ENCODE results near the gene SHISA6.

Gene SHISA6

DNA sequence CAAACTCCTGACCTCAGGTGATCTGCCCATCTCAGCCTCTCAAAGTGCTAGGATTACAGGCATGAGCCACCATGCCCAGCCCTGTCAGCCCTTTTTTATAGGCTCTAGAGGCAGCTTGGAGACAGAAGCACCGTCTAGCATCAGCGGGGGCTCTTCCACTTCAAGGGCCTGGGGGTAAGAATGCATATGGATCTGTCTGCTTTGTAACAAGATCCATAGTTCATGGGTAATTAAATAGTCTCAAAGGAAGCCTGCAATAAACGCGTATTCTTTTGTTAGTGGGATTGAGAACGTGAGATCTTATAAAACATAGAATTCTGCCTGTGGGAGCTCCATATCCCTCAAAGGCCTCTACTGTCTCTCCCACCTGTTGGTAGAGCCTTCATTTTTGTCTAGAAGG, 142.1 kb downstream of the SHISA6 start:
- no peaks in the 10 kb centered on the region for H3F3A ChIP-seq (ENCODE audit: insufficient read depth, low read length)

DNA sequence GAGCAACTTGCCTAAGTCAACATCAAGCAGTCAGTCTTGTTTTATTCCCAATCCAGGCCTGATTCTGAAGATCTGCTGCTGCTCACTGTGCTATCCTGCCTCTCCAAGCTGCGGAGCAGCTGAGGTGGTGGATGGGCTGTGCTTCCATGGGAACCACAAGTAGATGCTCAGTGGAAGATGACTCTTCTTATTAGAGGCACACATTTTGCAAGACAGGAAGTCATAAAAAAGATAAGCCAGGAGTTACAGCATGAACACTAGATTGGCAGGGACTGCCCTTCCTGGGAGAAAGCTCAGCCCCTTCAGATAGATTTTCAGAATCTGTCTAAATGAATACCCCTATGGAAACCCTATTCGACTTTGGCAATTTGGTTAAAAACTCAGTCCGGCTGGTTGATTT, 143.1 kb downstream of the SHISA6 start:
- H3K4me2 ChIP-seq (ENCODE audit: low read length) = no peak overlapping the region
- no peak for TF ChIP-seq EZH2 (IDR thresholded peaks at IDR 0.05; ENCODE audit: borderline replicate concordance, low read length)
- no peak for TF ChIP-seq CTCF (IDR thresholded peaks at IDR 0.05; ENCODE audit: low read length)
- H3K27ac ChIP-seq (ENCODE audit: low read depth, low read length, poor library complexity, severe bottlenecking) = no peak overlapping the region
- no peaks in the 10 kb centered on the region for H4K20me1 ChIP-seq (ENCODE audit: insufficient read depth, low read length)
- H3K9me2 ChIP-seq (ENCODE audit: low read depth, low read length) = no peaks in the 10 kb centered on the region
- no peak overlapping the region for H2AFZ ChIP-seq (ENCODE audit: low read length)
- no peaks in the 10 kb centered on the region for H3K36me3 ChIP-seq (ENCODE audit: insufficient read depth, low read length)
- H3K79me2 ChIP-seq (ENCODE audit: insufficient read depth, low read length) = no peaks in the 10 kb centered on the region
- no peak overlapping the region for H3K9ac ChIP-seq (ENCODE audit: low read length)
- no peaks in the 10 kb centered on the region for H3F3A ChIP-seq (ENCODE audit: insufficient read depth, low read length)
- H3K4me3 ChIP-seq (ENCODE audit: low read depth, low read length, poor library complexity, severe bottlenecking) = no peak overlapping the region
- H3K4me1 ChIP-seq (ENCODE audit: insufficient read depth, low read length, severe bottlenecking) = no peaks in the 10 kb centered on the region
- H3K9me3 ChIP-seq (ENCODE audit: low read length) = no peaks in the 10 kb centered on the region
- no peaks in the 10 kb centered on the region for H3K27me3 ChIP-seq (ENCODE audit: insufficient read depth, low read length)

More for the DNA sequence above, 142.1 kb downstream of the SHISA6 start:
- no peaks in the 10 kb centered on the region for H3K9me3 ChIP-seq (ENCODE audit: low read length)
- no peaks in the 10 kb centered on the region for H4K20me1 ChIP-seq (ENCODE audit: insufficient read depth, low read length)
- no peak overlapping the region for H3K9ac ChIP-seq (ENCODE audit: low read length)
- TF ChIP-seq EZH2 (IDR thresholded peaks at IDR 0.05; ENCODE audit: borderline replicate concordance, low read length) (no peak), CTCF (IDR thresholded peaks at IDR 0.05; ENCODE audit: low read length) (no peak)
- no peak overlapping the region for H3K4me3 ChIP-seq (ENCODE audit: low read depth, low read length, poor library complexity, severe bottlenecking)
- no peak overlapping the region for H2AFZ ChIP-seq (ENCODE audit: low read length)
- H3K36me3 ChIP-seq (ENCODE audit: insufficient read depth, low read length) = no peaks in the 10 kb centered on the region
- H3K27ac ChIP-seq (ENCODE audit: low read depth, low read length, poor library complexity, severe bottlenecking) = no peak overlapping the region
- H3K9me2 ChIP-seq (ENCODE audit: low read depth, low read length) = no peaks in the 10 kb centered on the region
- H3K4me1 ChIP-seq (ENCODE audit: insufficient read depth, low read length, severe bottlenecking) = no peaks in the 10 kb centered on the region
- H3K4me2 ChIP-seq (ENCODE audit: low read length) = no peak overlapping the region
- no peaks in the 10 kb centered on the region for H3K27me3 ChIP-seq (ENCODE audit: insufficient read depth, low read length)
- H3K79me2 ChIP-seq (ENCODE audit: insufficient read depth, low read length) = no peaks in the 10 kb centered on the region

- Histone ChIP-seq H3K4me1 (ENCODE audit: insufficient read depth, low read length, severe bottlenecking) (no peaks in the 10 kb centered on the region), H3K9ac (ENCODE audit: low read length) (no peak overlapping the region), H3K27me3 (ENCODE audit: insufficient read depth, low read length) (no peaks in the 10 kb centered on the region), H3K4me3 (ENCODE audit: low read depth, low read length, poor library complexity, severe bottlenecking) (no peak overlapping the region), H2AFZ (ENCODE audit: low read length) (no peak overlapping the region), H3F3A (ENCODE audit: insufficient read depth, low read length) (no peaks in the 10 kb centered on the region), H3K36me3 (ENCODE audit: insufficient read depth, low read length) (no peaks in the 10 kb centered on the region), H3K9me3 (ENCODE audit: low read length) (no peaks in the 10 kb centered on the region), H3K4me2 (ENCODE audit: low read length) (no peak overlapping the region), H4K20me1 (ENCODE audit: insufficient read depth, low read length) (no peaks in the 10 kb centered on the region), H3K9me2 (ENCODE audit: low read depth, low read length) (no peaks in the 10 kb centered on the region), H3K27ac (ENCODE audit: low read depth, low read length, poor library complexity, severe bottlenecking) (no peak overlapping the region), H3K79me2 (ENCODE audit: insufficient read depth, low read length) (no peaks in the 10 kb centered on the region)
- TF ChIP-seq CTCF (IDR thresholded peaks at IDR 0.05; ENCODE audit: low read length) (no peak), EZH2 (IDR thresholded peaks at IDR 0.05; ENCODE audit: borderline replicate concordance, low read length) (no peak)
Observed at GRCh38 chr17:11387610-11388009, 146.6 kb downstream of the SHISA6 start.
